H9 (cell line): ENCODE data around the gene AGBL4. TPM values are rescaled to one million over a fixed set of nuclear protein-coding genes. Genes with fewer than 3 reads are reported as not detected.

Experiments
- DNase-seq: peaks from one replicate; pipeline ENCODE4 v3.0.0-alpha.2; 2017
- H2AFZ ChIP-seq: one replicate; pipeline ENCODE4 v1.6.1; 2013; ENCODE audit warnings: mild to moderate bottlenecking, low read length, control low read depth, moderate library complexity
- H2AK5ac ChIP-seq: 2 replicates; pipeline ENCODE4 v1.6.1; 2013; ENCODE audit warnings: low read length, control low read depth, mixed read lengths; ENCODE audit not compliant: insufficient read length
- H2BK120ac ChIP-seq: one replicate; pipeline ENCODE4 v1.6.1; 2013; ENCODE audit warnings: low read depth, mild to moderate bottlenecking, low read length, control low read depth, inconsistent platforms; ENCODE audit not compliant: poor library complexity, severe bottlenecking
- H2BK12ac ChIP-seq: 2 replicates; pipeline ENCODE4 v1.6.1; 2013; ENCODE audit warnings: low read length, control low read depth, mixed read lengths, low read depth; ENCODE audit not compliant: insufficient read length
- H2BK15ac ChIP-seq: 2 replicates; pipeline ENCODE4 v1.6.1; 2013; ENCODE audit warnings: low read depth, low read length, control low read depth
- H2BK20ac ChIP-seq: one replicate; pipeline ENCODE4 v1.6.1; 2013; ENCODE audit warnings: low read depth, mild to moderate bottlenecking, low read length, control low read depth, inconsistent platforms; ENCODE audit not compliant: poor library complexity, severe bottlenecking
- H2BK5ac ChIP-seq: 2 replicates; pipeline ENCODE4 v1.6.1; 2013; ENCODE audit warnings: low read length, control low read depth, mixed read lengths; ENCODE audit not compliant: insufficient read length
- H3K14ac ChIP-seq: 2 replicates; pipeline ENCODE4 v1.6.1; 2013; ENCODE audit warnings: low read length, control low read depth; ENCODE audit not compliant: insufficient read depth
- H3K18ac ChIP-seq: 2 replicates; pipeline ENCODE4 v1.6.1; 2013; ENCODE audit warnings: low read depth, mild to moderate bottlenecking, mixed read lengths, low read length, control low read depth; ENCODE audit not compliant: insufficient read length
- H3K23ac ChIP-seq: 2 replicates; pipeline ENCODE4 v1.6.1; 2013; ENCODE audit warnings: low read length, control low read depth, mixed read lengths, low read depth; ENCODE audit not compliant: insufficient read length
- H3K23me2 ChIP-seq: 2 replicates; pipeline ENCODE4 v1.6.1; 2013; ENCODE audit warnings: low read depth, mild to moderate bottlenecking, mixed read lengths, low read length, control low read depth; ENCODE audit not compliant: insufficient read length, poor library complexity, severe bottlenecking
- H3K27ac ChIP-seq: 2 replicates; pipeline ENCODE4 v1.5.1; 2013; ENCODE audit warnings: low read length, control low read depth, mixed read lengths, low read depth; ENCODE audit not compliant: insufficient read length
- H3K27me3 ChIP-seq: 2 replicates; pipeline ENCODE4 v1.6.1; 2013; ENCODE audit warnings: low read length, control low read depth, inconsistent platforms; ENCODE audit not compliant: insufficient read depth
- H3K4ac ChIP-seq: 2 replicates; pipeline ENCODE4 v1.6.1; 2013; ENCODE audit warnings: low read depth, mild to moderate bottlenecking, control low read depth, inconsistent platforms, low read length, moderate library complexity
- H3K4me1 ChIP-seq: 2 replicates; pipeline ENCODE4 v1.6.1; 2013; ENCODE audit warnings: low read length, control low read depth, inconsistent platforms; ENCODE audit not compliant: insufficient read depth
- H3K4me2 ChIP-seq: 2 replicates; pipeline ENCODE4 v1.6.1; 2013; ENCODE audit warnings: low read length, control low read depth, mixed read lengths; ENCODE audit not compliant: insufficient read length, insufficient read depth
- H3K56ac ChIP-seq: 2 replicates; pipeline ENCODE4 v1.6.1; 2013; ENCODE audit warnings: low read depth, mild to moderate bottlenecking, mixed read lengths, low read length, control low read depth; ENCODE audit not compliant: insufficient read length
- H3K79me1 ChIP-seq: 2 replicates; pipeline ENCODE4 v1.6.1; 2013; ENCODE audit warnings: low read depth, mild to moderate bottlenecking, moderate library complexity, low read length, control low read depth, inconsistent platforms; ENCODE audit not compliant: insufficient read depth, poor library complexity, severe bottlenecking
- H3K79me2 ChIP-seq: 2 replicates; pipeline ENCODE4 v1.6.1; 2013; ENCODE audit warnings: low read length, control low read depth, inconsistent platforms; ENCODE audit not compliant: insufficient read depth
- H3K9ac ChIP-seq: 2 replicates; pipeline ENCODE4 v1.6.1; 2013; ENCODE audit warnings: low read length, control low read depth, mixed read lengths; ENCODE audit not compliant: insufficient read length; ENCODE audit errors: extremely low read depth
- H3K9me3 ChIP-seq: one replicate; pipeline ENCODE4 v1.6.1; 2013; ENCODE audit warnings: low read depth, low read length, inconsistent platforms; ENCODE audit not compliant: control insufficient read depth
- H3T11ph ChIP-seq: one replicate; pipeline ENCODE4 v1.6.1; 2013; ENCODE audit warnings: mild to moderate bottlenecking, low read length, control low read depth, inconsistent platforms
- H4K20me1 ChIP-seq: one replicate; pipeline ENCODE4 v1.6.1; 2013; ENCODE audit not compliant: control insufficient read depth, insufficient read length, insufficient read depth
- H4K5ac ChIP-seq: 2 replicates; pipeline ENCODE4 v1.6.1; 2013; ENCODE audit warnings: low read depth, mild to moderate bottlenecking, mixed read lengths, low read length, control low read depth; ENCODE audit not compliant: insufficient read length
- H4K8ac ChIP-seq: replicated peaks from 2 replicates; pipeline ENCODE4 v1.6.1; 2013; ENCODE audit warnings: low read length, control low read depth, mixed read lengths, low read depth; ENCODE audit not compliant: insufficient read length
- H4K91ac ChIP-seq: 2 replicates; pipeline ENCODE4 v1.6.1; 2013; ENCODE audit warnings: low read depth, mild to moderate bottlenecking, moderate library complexity, mixed read lengths, low read length, control low read depth; ENCODE audit not compliant: insufficient read length
- H3K27ac Mint-ChIP-seq, 3 experiments: 2 replicates in 2 of 3; 3 replicates in 1 of 3; pipeline ENCODE4 v1.8.0; 2020 to 2021; ENCODE audit warnings: mixed read lengths in 3 of 3, mild to moderate bottlenecking in 1 of 3, moderate library complexity in 1 of 3
- H3K27me3 Mint-ChIP-seq: 2 replicates; pipeline ENCODE4 v1.8.0; 2021; ENCODE audit warnings: low read depth, mild to moderate bottlenecking, moderate library complexity, mixed read lengths
- H3K36me3 Mint-ChIP-seq, 3 experiments: 2 replicates in 2 of 3; 3 replicates in 1 of 3; pipeline ENCODE4 v1.8.0; 2020 to 2021; ENCODE audit warnings: low read depth in 3 of 3, mixed read lengths in 3 of 3; ENCODE audit not compliant: insufficient read depth in 1 of 3
- H3K4me1 Mint-ChIP-seq, 2 experiments: 2 replicates each; pipeline ENCODE4 v1.8.0; 2020; ENCODE audit warnings: mixed read lengths in 2 of 2
- H3K4me3 Mint-ChIP-seq, 2 experiments: 2 replicates in 1 of 2; 3 replicates in 1 of 2; pipeline ENCODE4 v1.8.0; 2020 to 2021; ENCODE audit warnings: mild to moderate bottlenecking in 2 of 2, mixed read lengths in 2 of 2, moderate library complexity in 1 of 2
- H3K9me3 Mint-ChIP-seq, 2 experiments: 2 replicates in 1 of 2; 3 replicates in 1 of 2; pipeline ENCODE4 v1.8.0; 2020; ENCODE audit warnings: mild to moderate bottlenecking in 2 of 2, mixed read lengths in 2 of 2, moderate library complexity in 1 of 2
- CTCF ChIP-seq: fragments of 200-600 bp; sonication (generic); conservative IDR thresholded peaks from 3 replicates; pipeline ENCODE4 v1.8.0; 2021; ENCODE audit warnings: antibody characterized with exemption, mild to moderate bottlenecking
- WGBS: extraction: QIAGEN DNeasy Blood & Tissue Kit; methylation state at CpG from one replicate; pipeline ENCODE4 v1.1.7; 2013; ENCODE audit warnings: missing lambda C conversion rate, low lambda C conversion rate, mixed read lengths; ENCODE audit not compliant: insufficient read length; ENCODE audit errors: extremely low coverage; 5-methylcytosine and 5-hydroxymethylcytosine counted together
- total RNA-seq: library from RNA; stranded (reverse); gene quantifications from 2 replicates; pipeline ENCODE4 v1.2.1, GENCODE V29; 2021

The AGBL4 gene
- total RNA-seq, 1 experiment from 2014 or later: not detected

- Histone ChIP-seq H2AFZ (no peak overlapping the region), H3K27ac (no peak overlapping the region), H4K91ac (no peak overlapping the region), H3K9ac (no peak overlapping the region), H3K23ac (no peak overlapping the region), H3K23me2 (no peaks in the 10 kb centered on the region), H4K5ac (no peak overlapping the region), H2BK15ac (no peak overlapping the region), H3K4me1 (no peaks in the 10 kb centered on the region), H4K20me1 (no peaks in the 10 kb centered on the region), H3K9me3 (no peaks in the 10 kb centered on the region), H3K27me3 (no peaks in the 10 kb centered on the region), H2AK5ac (no peak overlapping the region), H2BK120ac (no peak overlapping the region), H3K4ac (no peak overlapping the region), H3K14ac (no peak overlapping the region), H3T11ph (no peak overlapping the region), H3K79me1 (no peaks in the 10 kb centered on the region), H2BK20ac (no peak overlapping the region), H3K79me2 (0 out of 2 replicates have a peak, but pooled peaks cover 2% of the 10 kb centered on the region), H3K4me2 (no peak overlapping the region), H4K8ac (no peak overlapping the region), H3K56ac (no peak overlapping the region), H3K18ac (no peak overlapping the region), H2BK12ac (no peak overlapping the region), H2BK5ac (no peak overlapping the region)
- no peaks in the 10 kb centered on the region for H3K9me3 Mint-ChIP-seq
- no CpG with 5 or more reads among the region's 2 CpGs for WGBS
- H3K27me3 Mint-ChIP-seq: no peaks in the 10 kb centered on the region; the same call in 1 of the 2 replicates
- no peaks in the 10 kb centered on the region for H3K4me1 Mint-ChIP-seq
- DNase-seq: no peak
- peaks cover 0 to 4% (median 1%) of the 10 kb centered on the region in 3 experiments; a peak in 3 of 7 replicates for H3K36me3 Mint-ChIP-seq
- no peak for TF ChIP-seq CTCF
- H3K27ac Mint-ChIP-seq: no peak overlapping the region
- no peak overlapping the region for H3K4me3 Mint-ChIP-seq
These were observed 1295.2 kb downstream of the AGBL4 start for GRCh38 chr1:48728584-48728983.
